ENCODE results near the gene ECD. TPM values are rescaled to one million over a fixed set of nuclear protein-coding genes. Genes with fewer than 3 reads are reported as not detected.
A peak's percentile ranks its signal among the peaks of the same experiment; 100 is the strongest.

The ECD gene
- 69.7 and 74.8 TPM in 2 replicates for total RNA-seq (2013; cell fraction: nucleolus; rRNA removed)
- total RNA-seq (2014; rRNA removed) (45.7 and 51.4 TPM in 2 replicates), total RNA-seq (2014; rRNA removed; fragmentation: Illumina TruSeq; extraction: Trizol) (40.4 and 42.3 TPM in 2 replicates), total RNA-seq (2021) (32.1 and 34.6 TPM in 2 replicates), polyA plus RNA-seq (2011; rRNA removed) (53.5 and 66.1 TPM in 2 replicates), polyA plus RNA-seq (2014; fragmentation: Illumina TruSeq; extraction: Trizol) (45.8 and 57.8 TPM in 2 replicates), polyA plus RNA-seq (2014; fragmentation: Nextera tagmentation; extraction: Ambion mirVana) (10 to 100 TPM; 27.3 to 29.9 TPM), polyA plus RNA-seq (2014; rRNA removed) (33.0 and 33.8 TPM in 2 replicates), polyA plus RNA-seq (2016; fragmentation: Nextera tagmentation; extraction: Ambion mirVana) (10 to 100 TPM; 59.0 to 61.6 TPM), polyA minus RNA-seq (2011; rRNA and poly(A)+ RNA removed) (36.0 and 44.8 TPM in 2 replicates), Bru-seq, nascent RNA (percentile 91 among the genes with signal in this experiment), BruChase-seq, experiment 1, labeled RNA remaining after a 6-hour chase (percentile 83 among the genes with signal in this experiment), BruChase-seq, experiment 2, labeled RNA remaining after a 2-hour chase (percentile 86 among the genes with signal in this experiment)
- 20.2 TPM for polyA plus RNA-seq (2011; ENCODE audit: low read depth)
- 33.1 and 36.2 TPM in 2 replicates for polyA plus RNA-seq (2011; cell fraction: cytosol; rRNA removed)
- 25.8 and 31.0 TPM in 2 replicates for polyA plus RNA-seq (2011; cell fraction: nucleus; rRNA removed)
- 23.9 and 25.3 TPM in 2 replicates for polyA plus RNA-seq (2012)
- polyA minus RNA-seq (2011; cell fraction: cytosol; rRNA and poly(A)+ RNA removed) = 10.7 and 15.0 TPM in 2 replicates
- polyA minus RNA-seq (2011; cell fraction: nucleus; rRNA and poly(A)+ RNA removed) = 20.9 and 35.1 TPM in 2 replicates
- long read RNA-seq, experiment 1, transcript ECD-201 (14 exons, 3,069 nt) = major isoform, 57 of 67 reads
- long read RNA-seq, experiment 1, partial matches to known transcripts = 6 of 67 reads
- long read RNA-seq, experiment 1, other reads (novel, unspliced or antisense) = 4 of 67 reads
- long read RNA-seq, experiment 2, transcript ECD-201 (14 exons, 3,069 nt) = major isoform, 253 of 298 reads
- long read RNA-seq, experiment 2, partial matches to known transcripts = 16 of 298 reads
- long read RNA-seq, experiment 2, other reads (novel, unspliced or antisense) = 28 of 298 reads

DNA sequence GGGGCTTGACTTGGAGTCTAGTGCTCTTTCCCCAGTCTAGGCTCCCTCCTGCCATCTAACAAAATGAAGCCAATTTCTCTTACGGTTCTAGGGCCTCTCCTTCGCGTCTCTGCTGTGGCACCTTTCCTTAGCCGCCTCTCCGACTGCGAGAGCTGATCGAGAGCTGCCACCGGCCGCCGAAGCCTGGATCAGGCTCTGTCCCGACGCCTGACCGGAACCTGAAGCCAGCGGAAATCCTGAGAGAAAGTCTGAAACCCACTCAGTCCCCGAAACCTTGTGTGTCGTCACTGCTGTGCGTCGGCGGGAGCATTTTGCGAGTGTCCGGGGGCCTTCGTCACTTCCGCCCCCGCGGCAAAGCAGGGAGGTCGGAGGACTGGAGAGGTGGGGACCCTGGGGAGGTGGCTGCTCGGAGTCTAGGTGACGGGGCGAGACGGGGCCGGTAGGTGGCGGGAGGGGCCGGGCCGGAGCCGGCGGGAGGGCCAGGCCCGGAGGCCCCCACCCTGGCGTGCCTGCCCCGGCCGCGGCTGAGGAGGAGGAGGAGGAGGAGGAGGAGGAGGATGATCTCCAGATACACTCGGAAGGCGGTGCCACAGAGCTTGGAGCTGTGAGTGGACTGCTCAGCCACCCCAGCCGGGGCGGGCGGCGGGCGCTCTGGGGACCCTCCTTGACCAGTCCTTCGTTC lies at the start of gene ECD, which contains the start of gene FAM149B1:
Gene ECD (minus strand): TSS at position 226 of the 682 bp plus-strand sequence. CDS start 4,071 bp downstream, outside the sequence.
Gene FAM149B1 (plus strand): TSS at position 337 of the 682 bp plus-strand sequence. CDS start 221 bp downstream, at position 558.
- peaks cover 0 to 5% of the 10 kb centered on the region in 2 experiments; a peak in 2 of 4 replicates for H3K36me3 ChIP-seq (ENCODE audit: control insufficient read depth in 2 of 2, insufficient read depth in 2 of 2, low read length in 1 of 2)
- ATAC-seq = peak; percentile 95
- peak within 1 kb of the TSS; percentile 86 for H3K9ac ChIP-seq (ENCODE audit: control insufficient read depth, insufficient read depth, low read length)
- in situ Hi-C loops (cut with MboI) = loop anchor here (10.0 kb wide), 1 partner anchor 803 kb away; no protein-coding TSS in a partner anchor
- intact Hi-C loops (cut with micrococcal nuclease; ENCODE audit: unreplicated experiment) = loop anchor here (2.0 kb wide), 1 partner anchor 79 kb away; the partner anchor contains the start of gene DNAJC9
- ChIA-PET CTCF (interaction anchor here (0.9 to 3.5 kb wide), 6 partner anchors 10 to 84 kb away, joined by 3 to 29 read pairs (median 4); partner anchors contain the start of gene DNAJC9), POLR2A (interaction anchor here (0.5 to 3.8 kb wide), 12 partner anchors 19 to 1525 kb away, joined by 3 to 33 read pairs (median 5); partner anchors contain the start of genes DNAJC9 and P4HA1), SMC1A (ENCODE audit: uncharacterized antibody, unreplicated experiment) (interaction anchor here (0.8 to 3.6 kb wide), 7 partner anchors 9 to 79 kb away, joined by 3 to 28 read pairs (median 3); partner anchors contain the start of genes DNAJC9 and P4HA1), RAD21 (ENCODE audit: unreplicated experiment) (interaction anchor here (0.5 to 1.9 kb wide), 7 partner anchors 43 to 85 kb away, joined by 3 to 5 read pairs (median 4); partner anchors contain the start of genes MRPS16 and P4HA1)
- peak; percentile 86 for FAIRE-seq
- peak within 1 kb of the TSS; percentile 84 for H3K27ac ChIP-seq (ENCODE audit: control insufficient read depth, insufficient read depth)
- H3K4me2 ChIP-seq (ENCODE audit: control insufficient read depth, insufficient read depth) = peak within 1 kb of the TSS; percentile 67
- peak; percentile 79 for DNase-seq (ENCODE audit: low read depth, low spot score)
- no TSS peak for BruUV-seq (replicated peaks)
- peak within 1 kb of the TSS; percentile 78 for H2AFZ ChIP-seq (ENCODE audit: control insufficient read depth, low read depth, low read length)
- H3K4me1 ChIP-seq (ENCODE audit: control insufficient read depth, insufficient read depth, low read length) = no peaks in the 10 kb centered on the region
- H3K79me2 ChIP-seq (ENCODE audit: control insufficient read depth, insufficient read depth, low read length) = peaks cover 41% of the 10 kb centered on the region
- H4K20me1 ChIP-seq (ENCODE audit: control insufficient read depth, insufficient read depth) = no peaks in the 10 kb centered on the region
- no peaks in the 10 kb centered on the region for H3K27me3 ChIP-seq (replicated peaks in 1 of 2; ENCODE audit: control insufficient read depth in 2 of 2, insufficient read depth in 2 of 2, low read length in 1 of 2)
- H3K9me3 ChIP-seq (replicated peaks; ENCODE audit: control insufficient read depth, insufficient read depth, low read length) = no peaks in the 10 kb centered on the region; the same call in 2 of the 3 replicates
- peak within 1 kb of the TSS; percentile 96 for H3K4me3 ChIP-seq
- under 1% methylated on average over 40 of the region's 49 CpGs for WGBS (ENCODE audit: insufficient coverage, insufficient replicate concordance, low lambda C conversion rate, missing lambda C conversion rate)
- TF ChIP-seq ZSCAN29 (IDR thresholded peaks at IDR 0.05) = no peak
- 0 out of 2 replicates have a peak, but pooled peaks have one; percentile 13 for TF ChIP-seq ZNF384 (IDR thresholded peaks at IDR 0.05; ENCODE audit: borderline replicate concordance, low read depth, low read length)
- peak; percentile 89 for TF ChIP-seq SMAD5 (IDR thresholded peaks at IDR 0.05; ENCODE audit: low read depth)
- TF ChIP-seq SIN3A (IDR thresholded peaks at IDR 0.05; ENCODE audit: low read depth, low read length) = peak; percentile 79
- TF ChIP-seq NBN (IDR thresholded peaks at IDR 0.05) = peak; percentile 99
- TF ChIP-seq ZNF207 (IDR thresholded peaks at IDR 0.05; ENCODE audit: borderline replicate concordance) = peak; percentile 79
- peak; percentile 47; the same call in 1 of the 2 replicates for TF ChIP-seq ESRRA (IDR thresholded peaks at IDR 0.05; ENCODE audit: low read length)
- no peak for TF ChIP-seq KDM1A (IDR thresholded peaks at IDR 0.05; ENCODE audit: borderline replicate concordance)
- peak; percentile 77; the same call in 1 of the 3 replicates for TF ChIP-seq POU2F2 (IDR thresholded peaks at IDR 0.05; ENCODE audit: borderline replicate concordance, low read depth, low read length)
- TF ChIP-seq GABPA (IDR thresholded peaks at IDR 0.05; ENCODE audit: low read depth) = peak; percentile 98
- TF ChIP-seq, protein P1, sequence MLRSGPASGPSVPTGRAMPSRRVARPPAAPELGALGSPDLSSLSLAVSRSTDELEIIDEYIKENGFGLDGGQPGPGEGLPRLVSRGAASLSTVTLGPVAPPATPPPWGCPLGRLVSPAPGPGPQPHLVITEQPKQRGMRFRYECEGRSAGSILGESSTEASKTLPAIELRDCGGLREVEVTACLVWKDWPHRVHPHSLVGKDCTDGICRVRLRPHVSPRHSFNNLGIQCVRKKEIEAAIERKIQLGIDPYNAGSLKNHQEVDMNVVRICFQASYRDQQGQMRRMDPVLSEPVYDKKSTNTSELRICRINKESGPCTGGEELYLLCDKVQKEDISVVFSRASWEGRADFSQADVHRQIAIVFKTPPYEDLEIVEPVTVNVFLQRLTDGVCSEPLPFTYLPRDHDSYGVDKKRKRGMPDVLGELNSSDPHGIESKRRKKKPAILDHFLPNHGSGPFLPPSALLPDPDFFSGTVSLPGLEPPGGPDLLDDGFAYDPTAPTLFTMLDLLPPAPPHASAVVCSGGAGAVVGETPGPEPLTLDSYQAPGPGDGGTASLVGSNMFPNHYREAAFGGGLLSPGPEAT (IDR thresholded peaks at IDR 0.05; ENCODE audit: low read depth) = peak; percentile 95
- no peak for TF ChIP-seq FOXM1 (IDR thresholded peaks at IDR 0.05; ENCODE audit: low read depth, low read length)
- no peak for TF ChIP-seq SUPT20H (IDR thresholded peaks at IDR 0.05; ENCODE audit: borderline replicate concordance, control insufficient read depth, low read depth, low read length)
- no peak for TF ChIP-seq JUND (IDR thresholded peaks at IDR 0.05; ENCODE audit: low read depth, low read length)
- TF ChIP-seq ZZZ3 (IDR thresholded peaks at IDR 0.05; ENCODE audit: control insufficient read depth, insufficient read length, low read depth) = no peak
- no peak; the same call in 1 of the 2 replicates for TF ChIP-seq HDAC2 (IDR thresholded peaks at IDR 0.05)
- TF ChIP-seq BACH1 (IDR thresholded peaks at IDR 0.05; ENCODE audit: borderline replicate concordance) = peak; percentile 11; the same call in 1 of the 2 replicates
- TF ChIP-seq MTA3 (IDR thresholded peaks at IDR 0.05; ENCODE audit: borderline replicate concordance, low read length) = no peak
- TF ChIP-seq TAF1 (IDR thresholded peaks at IDR 0.05; ENCODE audit: borderline replicate concordance, low read depth, low read length) = peak; percentile 87
